Neural cell (in vitro differentiated cells): Measurements from ENCODE around the gene MCM3AP. TPM values are rescaled to one million over a fixed set of nuclear protein-coding genes. Genes with fewer than 3 reads are reported as not detected.

Experiments
- H2AFZ ChIP-seq: fragments of 200-600, 300-800 bp; sonication (generic), shearing (Covaris generic); 2 replicates; pipeline ENCODE4 v1.6.0; 2014; ENCODE audit warnings: low read depth, mild to moderate bottlenecking, antibody characterized with exemption, low read length, moderate library complexity
- H3F3A ChIP-seq: fragments of 200-600 bp; shearing (Covaris generic); 2 replicates; pipeline ENCODE4 v1.6.1; 2016; ENCODE audit warnings: mild to moderate bottlenecking, moderate library complexity, mixed read lengths, antibody characterized with exemption, low read length; ENCODE audit not compliant: insufficient read depth, poor library complexity, severe bottlenecking
- H3K27ac ChIP-seq: fragments of 200-600, 300-800 bp; sonication (generic), shearing (Covaris generic); 2 replicates; pipeline ENCODE4 v1.5.1; 2014; ENCODE audit warnings: mild to moderate bottlenecking, low read length, moderate library complexity
- H3K27me3 ChIP-seq: fragments of 300-800, 200-600 bp; sonication (generic), shearing (Covaris generic); 2 replicates; pipeline ENCODE4 v1.6.0; 2014; ENCODE audit warnings: mild to moderate bottlenecking, low read depth, low read length, moderate library complexity; ENCODE audit not compliant: insufficient read depth
- H3K36me3 ChIP-seq: fragments of 300-800, 200-600 bp; sonication (generic), shearing (Covaris generic); 2 replicates; pipeline ENCODE4 v1.5.1; 2014; ENCODE audit warnings: mild to moderate bottlenecking, antibody characterized with exemption, low read length, moderate library complexity; ENCODE audit not compliant: insufficient read depth
- H3K4me2 ChIP-seq: fragments of 300-800, 200-600 bp; sonication (generic), shearing (Covaris generic); 2 replicates; pipeline ENCODE4 v1.6.0; 2014; ENCODE audit warnings: mild to moderate bottlenecking, low read length
- H3K4me3 ChIP-seq: fragments of 300-800, 200-600 bp; sonication (generic), shearing (Covaris generic); 2 replicates; pipeline ENCODE4 v1.5.1; 2014; ENCODE audit warnings: mild to moderate bottlenecking, low read length, moderate library complexity
- H3K79me2 ChIP-seq: fragments of 200-600 bp; shearing (Covaris generic); replicated peaks from 2 replicates; pipeline ENCODE4 v1.6.0; 2014; ENCODE audit warnings: mild to moderate bottlenecking, low read length, moderate library complexity; ENCODE audit not compliant: insufficient read depth
- H3K9ac ChIP-seq: fragments of 300-800, 200-600 bp; sonication (generic), shearing (Covaris generic); 2 replicates; pipeline ENCODE4 v1.6.1; 2016; ENCODE audit warnings: mild to moderate bottlenecking, low read length, mixed read lengths
- H3K9me2 ChIP-seq: fragments of 200-600 bp; shearing (Covaris generic); 2 replicates; pipeline ENCODE4 v1.6.1; 2016; ENCODE audit warnings: mild to moderate bottlenecking, low read length, mixed read lengths; ENCODE audit not compliant: insufficient read depth
- H3K9me3 ChIP-seq: fragments of 200-600, 300-800 bp; sonication (generic), shearing (Covaris generic); 2 replicates; pipeline ENCODE4 v1.6.1; 2016; ENCODE audit warnings: mild to moderate bottlenecking, mixed run types, low read length, moderate library complexity, mixed read lengths
- H4K20me1 ChIP-seq: fragments of 200-600 bp; shearing (Covaris generic); 2 replicates; pipeline ENCODE4 v1.6.1; 2016; ENCODE audit warnings: mild to moderate bottlenecking, mixed run types; ENCODE audit not compliant: insufficient read depth
- EP300 ChIP-seq: fragments of 450-650 bp; conservative IDR thresholded peaks from 2 replicates; pipeline ENCODE4 v1.6.1; 2014; ENCODE audit warnings: antibody characterized with exemption, mild to moderate bottlenecking, moderate library complexity; ENCODE audit not compliant: poor library complexity, severe bottlenecking
- EZH2 ChIP-seq: fragments of 200-600, 300-800 bp; shearing (Covaris generic), sonication (generic); IDR thresholded peaks from 2 replicates; pipeline ENCODE4 v1.6.1; 2014; ENCODE audit warnings: antibody characterized with exemption, low read length, borderline replicate concordance, mild to moderate bottlenecking; ENCODE audit not compliant: insufficient read depth, poor library complexity, severe bottlenecking
- MXI1 ChIP-seq: fragments of 450-650 bp; conservative IDR thresholded peaks from 2 replicates; pipeline ENCODE4 v1.6.1; 2014; ENCODE audit warnings: antibody characterized with exemption, mild to moderate bottlenecking; ENCODE audit not compliant: poor library complexity, severe bottlenecking
- POLR2AphosphoS5 ChIP-seq: IDR thresholded peaks from 2 replicates; pipeline ENCODE4 v1.6.1; 2012
- RAD21 ChIP-seq: fragments of 450-650 bp; conservative IDR thresholded peaks from 2 replicates; pipeline ENCODE4 v1.6.1; 2014; ENCODE audit warnings: antibody characterized with exemption, mild to moderate bottlenecking, moderate library complexity
- REST ChIP-seq: IDR thresholded peaks from 2 replicates; pipeline ENCODE4 v1.6.1; 2012; ENCODE audit warnings: borderline replicate concordance
- SMC3 ChIP-seq: fragments of 450-650 bp; conservative IDR thresholded peaks from 2 replicates; pipeline ENCODE4 v1.6.1; 2014; ENCODE audit warnings: antibody characterized with exemption, mild to moderate bottlenecking, moderate library complexity; ENCODE audit not compliant: poor library complexity
- TAF1 ChIP-seq: IDR thresholded peaks from 2 replicates; pipeline ENCODE4 v1.6.1; 2012; ENCODE audit warnings: low read depth
- polyA plus RNA-seq: library from polyadenylated mRNA; depleted of rRNA; stranded (reverse); fragments of >200 nt; gene quantifications from 2 replicates; pipeline ENCODE4 v1.2.3, GENCODE V29; 2014
- TF ChIP-seq, protein P1 (sequence below): fragments of 450-650 bp; IDR thresholded peaks from 2 replicates; pipeline ENCODE4 v1.5.1; 2014; ENCODE audit warnings: antibody characterized with exemption, mild to moderate bottlenecking, moderate library complexity; ENCODE audit not compliant: poor library complexity, severe bottlenecking

The MCM3AP gene
- polyA plus RNA-seq, 1 donor from 2014 or later, result 74.2 TPM

DNA sequence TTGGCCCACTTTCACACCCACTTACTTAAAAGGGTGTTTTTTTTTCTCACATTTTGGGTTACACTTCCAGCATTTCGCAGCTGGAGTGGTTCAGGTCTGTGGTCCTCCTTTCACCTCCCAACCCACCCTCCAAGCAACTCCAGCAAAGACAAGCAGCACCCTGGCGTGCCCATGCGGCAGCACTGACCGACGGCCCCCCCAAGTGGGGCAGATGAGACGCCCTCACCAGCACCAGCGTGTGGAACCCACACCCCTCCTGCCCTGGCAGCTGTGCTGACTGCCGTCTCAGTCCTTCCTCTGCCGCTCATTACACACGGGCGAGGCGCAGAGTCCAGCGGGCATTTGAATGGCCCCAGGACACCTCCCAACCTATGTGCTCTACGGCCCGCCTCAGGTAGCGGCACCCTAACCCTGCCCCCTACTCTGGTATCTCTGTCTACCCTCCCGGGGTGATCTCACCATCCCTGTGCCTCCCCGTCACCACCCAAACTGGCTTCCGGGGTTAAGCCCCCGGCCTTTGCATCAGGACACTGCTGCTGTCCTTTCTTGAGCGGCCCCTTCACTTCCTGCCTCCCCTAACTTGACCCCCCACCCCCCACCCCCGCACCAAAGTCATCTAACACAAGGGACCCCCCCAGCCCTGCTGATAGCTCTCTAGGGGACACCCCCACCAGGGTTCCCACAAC, 67.8 kb downstream of the MCM3AP start:
- H3F3A ChIP-seq, result no peaks in the 10 kb centered on the region
- H3K4me2 ChIP-seq, result no peak overlapping the region
- no peaks in the 10 kb centered on the region for H4K20me1 ChIP-seq
- TF ChIP-seq POLR2AphosphoS5, result no peak
- TF ChIP-seq SMC3, result no peak
- TF ChIP-seq MXI1, result no peak
- TF ChIP-seq REST, result no peak
- no peak for TF ChIP-seq RAD21
- TF ChIP-seq, protein P1, sequence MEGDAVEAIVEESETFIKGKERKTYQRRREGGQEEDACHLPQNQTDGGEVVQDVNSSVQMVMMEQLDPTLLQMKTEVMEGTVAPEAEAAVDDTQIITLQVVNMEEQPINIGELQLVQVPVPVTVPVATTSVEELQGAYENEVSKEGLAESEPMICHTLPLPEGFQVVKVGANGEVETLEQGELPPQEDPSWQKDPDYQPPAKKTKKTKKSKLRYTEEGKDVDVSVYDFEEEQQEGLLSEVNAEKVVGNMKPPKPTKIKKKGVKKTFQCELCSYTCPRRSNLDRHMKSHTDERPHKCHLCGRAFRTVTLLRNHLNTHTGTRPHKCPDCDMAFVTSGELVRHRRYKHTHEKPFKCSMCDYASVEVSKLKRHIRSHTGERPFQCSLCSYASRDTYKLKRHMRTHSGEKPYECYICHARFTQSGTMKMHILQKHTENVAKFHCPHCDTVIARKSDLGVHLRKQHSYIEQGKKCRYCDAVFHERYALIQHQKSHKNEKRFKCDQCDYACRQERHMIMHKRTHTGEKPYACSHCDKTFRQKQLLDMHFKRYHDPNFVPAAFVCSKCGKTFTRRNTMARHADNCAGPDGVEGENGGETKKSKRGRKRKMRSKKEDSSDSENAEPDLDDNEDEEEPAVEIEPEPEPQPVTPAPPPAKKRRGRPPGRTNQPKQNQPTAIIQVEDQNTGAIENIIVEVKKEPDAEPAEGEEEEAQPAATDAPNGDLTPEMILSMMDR, result no peak
- TF ChIP-seq EZH2, result no peak
- TF ChIP-seq EP300, result no peak
- TF ChIP-seq TAF1, result no peak
- no peaks in the 10 kb centered on the region for H3K9me2 ChIP-seq
- H3K9ac ChIP-seq, result no peak overlapping the region
- no peak overlapping the region for H2AFZ ChIP-seq
- H3K36me3 ChIP-seq, result no peaks in the 10 kb centered on the region
- H3K4me3 ChIP-seq, result no peak overlapping the region
- peaks cover 4% of the 10 kb centered on the region for H3K79me2 ChIP-seq
- no peak overlapping the region for H3K27ac ChIP-seq
- no peaks in the 10 kb centered on the region for H3K9me3 ChIP-seq
- no peaks in the 10 kb centered on the region for H3K27me3 ChIP-seq

GRCh38 chr21:46216132-46216747, 69.2 kb downstream of the MCM3AP start:
- Histone ChIP-seq H3K27ac (no peak overlapping the region), H3K9me3 (no peaks in the 10 kb centered on the region), H3K79me2 (peaks cover 4% of the 10 kb centered on the region), H3K4me2 (no peak overlapping the region), H3K9ac (no peak overlapping the region), H2AFZ (no peak overlapping the region), H3K27me3 (no peaks in the 10 kb centered on the region), H4K20me1 (no peaks in the 10 kb centered on the region), H3F3A (no peaks in the 10 kb centered on the region), H3K36me3 (no peaks in the 10 kb centered on the region), H3K9me2 (no peaks in the 10 kb centered on the region), H3K4me3 (no peak overlapping the region)
- TF ChIP-seq EZH2 (no peak), SMC3 (no peak), TAF1 (no peak), REST (no peak), MXI1 (no peak), RAD21 (no peak), POLR2AphosphoS5 (no peak), EP300 (no peak)
- TF ChIP-seq, protein P1, result no peak
